Measurements from ENCODE around the gene GTF3C4. TPM values are rescaled to one million over a fixed set of nuclear protein-coding genes. Genes with fewer than 3 reads are reported as not detected.

GTF3C4 gene
- total and polyA plus RNA-seq, 2 of the 13 experiments (the other 11 are each of a cell fraction or from before 2014, with no cell fraction given), result 2.6 to 12.9 TPM

DNA sequence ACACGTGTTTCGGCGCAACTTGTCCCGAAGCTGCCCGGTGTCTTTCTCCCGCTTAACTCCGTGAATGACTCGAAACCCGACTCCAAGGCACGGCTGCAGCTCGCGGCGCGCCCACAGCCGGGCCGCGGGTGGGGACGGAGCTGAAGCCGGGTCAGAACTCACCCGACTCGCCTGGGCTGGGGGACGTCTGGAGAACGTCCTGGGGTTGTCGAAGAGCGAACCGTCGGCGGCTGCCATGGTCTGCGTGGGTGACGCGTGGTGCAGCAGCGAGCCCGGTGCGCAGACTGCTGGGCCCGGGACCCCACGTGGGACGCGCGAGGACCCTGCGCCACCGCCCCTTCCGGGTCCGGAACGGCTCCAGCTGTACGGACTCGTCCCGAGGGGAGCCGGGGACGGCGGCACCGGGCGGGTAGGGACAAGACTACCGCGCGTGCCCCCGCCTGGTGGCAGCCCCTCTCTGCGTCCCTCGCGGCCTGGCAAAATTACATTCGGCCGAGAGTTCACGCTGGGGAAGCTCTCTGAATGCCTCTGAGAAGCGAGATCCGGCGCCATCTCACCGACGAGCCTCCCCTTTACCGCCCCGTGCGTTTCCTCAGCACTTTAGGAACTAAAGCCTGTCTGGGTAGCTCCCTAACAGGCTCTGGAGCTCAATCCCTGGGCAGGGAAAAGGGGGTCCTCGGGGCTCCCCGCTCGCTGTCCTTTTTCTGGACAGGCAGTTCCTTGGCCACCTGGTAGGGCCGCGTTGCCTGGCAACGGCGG, 387 bp upstream of the GTF3C4 start, which contains the start of gene DDX31 (continued):
- TF ChIP-seq, protein P1, sequence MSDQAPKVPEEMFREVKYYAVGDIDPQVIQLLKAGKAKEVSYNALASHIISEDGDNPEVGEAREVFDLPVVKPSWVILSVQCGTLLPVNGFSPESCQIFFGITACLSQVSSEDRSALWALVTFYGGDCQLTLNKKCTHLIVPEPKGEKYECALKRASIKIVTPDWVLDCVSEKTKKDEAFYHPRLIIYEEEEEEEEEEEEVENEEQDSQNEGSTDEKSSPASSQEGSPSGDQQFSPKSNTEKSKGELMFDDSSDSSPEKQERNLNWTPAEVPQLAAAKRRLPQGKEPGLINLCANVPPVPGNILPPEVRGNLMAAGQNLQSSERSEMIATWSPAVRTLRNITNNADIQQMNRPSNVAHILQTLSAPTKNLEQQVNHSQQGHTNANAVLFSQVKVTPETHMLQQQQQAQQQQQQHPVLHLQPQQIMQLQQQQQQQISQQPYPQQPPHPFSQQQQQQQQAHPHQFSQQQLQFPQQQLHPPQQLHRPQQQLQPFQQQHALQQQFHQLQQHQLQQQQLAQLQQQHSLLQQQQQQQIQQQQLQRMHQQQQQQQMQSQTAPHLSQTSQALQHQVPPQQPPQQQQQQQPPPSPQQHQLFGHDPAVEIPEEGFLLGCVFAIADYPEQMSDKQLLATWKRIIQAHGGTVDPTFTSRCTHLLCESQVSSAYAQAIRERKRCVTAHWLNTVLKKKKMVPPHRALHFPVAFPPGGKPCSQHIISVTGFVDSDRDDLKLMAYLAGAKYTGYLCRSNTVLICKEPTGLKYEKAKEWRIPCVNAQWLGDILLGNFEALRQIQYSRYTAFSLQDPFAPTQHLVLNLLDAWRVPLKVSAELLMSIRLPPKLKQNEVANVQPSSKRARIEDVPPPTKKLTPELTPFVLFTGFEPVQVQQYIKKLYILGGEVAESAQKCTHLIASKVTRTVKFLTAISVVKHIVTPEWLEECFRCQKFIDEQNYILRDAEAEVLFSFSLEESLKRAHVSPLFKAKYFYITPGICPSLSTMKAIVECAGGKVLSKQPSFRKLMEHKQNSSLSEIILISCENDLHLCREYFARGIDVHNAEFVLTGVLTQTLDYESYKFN (CRISPR knock-in tag; conservative IDR thresholded peaks at IDR 0.05), result no peak; the same call in 1 of the 2 replicates
- TF ChIP-seq ZBTB1 (CRISPR knock-in tag; IDR thresholded peaks at IDR 0.05; ENCODE audit: borderline replicate concordance), result no peak
- TF ChIP-seq SNAPC2 (CRISPR knock-in tag; IDR thresholded peaks at IDR 0.05), result no peak
- peak; percentile 96; the same call in 1 of the 2 replicates for TF ChIP-seq GLI4 (CRISPR knock-in tag; IDR thresholded peaks at IDR 0.05; ENCODE audit: borderline replicate concordance)
- TF ChIP-seq ZNF790 (CRISPR knock-in tag; IDR thresholded peaks at IDR 0.05; ENCODE audit: borderline replicate concordance), result peak; percentile 50; the same call in 1 of the 2 replicates
- TF ChIP-seq CHD4 (IDR thresholded peaks at IDR 0.05; ENCODE audit: borderline replicate concordance, low read length), result no peak
- TF ChIP-seq ZMAT3 (CRISPR knock-in tag; conservative IDR thresholded peaks at IDR 0.05), result peak; percentile 61; the same call in 1 of the 2 replicates
- peak; percentile 96 for TF ChIP-seq ZFYVE20 (CRISPR knock-in tag; IDR thresholded peaks at IDR 0.05; ENCODE audit: borderline replicate concordance, low read depth)
- no peak for TF ChIP-seq ZNF644 (CRISPR knock-in tag; IDR thresholded peaks at IDR 0.05; ENCODE audit: low read depth)
- peak; percentile 93 for TF ChIP-seq ARNT2 (CRISPR knock-in tag; IDR thresholded peaks at IDR 0.05; ENCODE audit: low read depth)
- TF ChIP-seq STAT5B (CRISPR knock-in tag; IDR thresholded peaks at IDR 0.05), result 0 out of 2 replicates have a peak, but pooled peaks have one; percentile 34
- no peak for TF ChIP-seq ZMYM3 (CRISPR knock-in tag; IDR thresholded peaks at IDR 0.05)
- TF ChIP-seq, protein P2, sequence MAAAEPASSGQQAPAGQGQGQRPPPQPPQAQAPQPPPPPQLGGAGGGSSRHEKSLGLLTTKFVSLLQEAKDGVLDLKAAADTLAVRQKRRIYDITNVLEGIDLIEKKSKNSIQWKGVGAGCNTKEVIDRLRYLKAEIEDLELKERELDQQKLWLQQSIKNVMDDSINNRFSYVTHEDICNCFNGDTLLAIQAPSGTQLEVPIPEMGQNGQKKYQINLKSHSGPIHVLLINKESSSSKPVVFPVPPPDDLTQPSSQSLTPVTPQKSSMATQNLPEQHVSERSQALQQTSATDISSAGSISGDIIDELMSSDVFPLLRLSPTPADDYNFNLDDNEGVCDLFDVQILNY (CRISPR knock-in tag; conservative IDR thresholded peaks at IDR 0.05), result no peak; the same call in 1 of the 2 replicates
- peak; percentile 99 for TF ChIP-seq KLF13 (CRISPR knock-in tag; IDR thresholded peaks at IDR 0.05)
- TF ChIP-seq SOX6 (IDR thresholded peaks at IDR 0.05), result no peak
- TF ChIP-seq SOX6 (CRISPR knock-in tag; IDR thresholded peaks at IDR 0.05), result peak; percentile 41
- 0 out of 2 replicates have a peak, but pooled peaks have one; percentile 20 for TF ChIP-seq TBP (CRISPR knock-in tag; IDR thresholded peaks at IDR 0.05)
- TF ChIP-seq, protein P3, sequence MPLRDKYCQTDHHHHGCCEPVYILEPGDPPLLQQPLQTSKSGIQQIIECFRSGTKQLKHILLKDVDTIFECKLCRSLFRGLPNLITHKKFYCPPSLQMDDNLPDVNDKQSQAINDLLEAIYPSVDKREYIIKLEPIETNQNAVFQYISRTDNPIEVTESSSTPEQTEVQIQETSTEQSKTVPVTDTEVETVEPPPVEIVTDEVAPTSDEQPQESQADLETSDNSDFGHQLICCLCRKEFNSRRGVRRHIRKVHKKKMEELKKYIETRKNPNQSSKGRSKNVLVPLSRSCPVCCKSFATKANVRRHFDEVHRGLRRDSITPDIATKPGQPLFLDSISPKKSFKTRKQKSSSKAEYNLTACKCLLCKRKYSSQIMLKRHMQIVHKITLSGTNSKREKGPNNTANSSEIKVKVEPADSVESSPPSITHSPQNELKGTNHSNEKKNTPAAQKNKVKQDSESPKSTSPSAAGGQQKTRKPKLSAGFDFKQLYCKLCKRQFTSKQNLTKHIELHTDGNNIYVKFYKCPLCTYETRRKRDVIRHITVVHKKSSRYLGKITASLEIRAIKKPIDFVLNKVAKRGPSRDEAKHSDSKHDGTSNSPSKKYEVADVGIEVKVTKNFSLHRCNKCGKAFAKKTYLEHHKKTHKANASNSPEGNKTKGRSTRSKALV (CRISPR knock-in tag; IDR thresholded peaks at IDR 0.05), result peak; percentile 45; the same call in 1 of the 2 replicates
- TF ChIP-seq, protein P4, sequence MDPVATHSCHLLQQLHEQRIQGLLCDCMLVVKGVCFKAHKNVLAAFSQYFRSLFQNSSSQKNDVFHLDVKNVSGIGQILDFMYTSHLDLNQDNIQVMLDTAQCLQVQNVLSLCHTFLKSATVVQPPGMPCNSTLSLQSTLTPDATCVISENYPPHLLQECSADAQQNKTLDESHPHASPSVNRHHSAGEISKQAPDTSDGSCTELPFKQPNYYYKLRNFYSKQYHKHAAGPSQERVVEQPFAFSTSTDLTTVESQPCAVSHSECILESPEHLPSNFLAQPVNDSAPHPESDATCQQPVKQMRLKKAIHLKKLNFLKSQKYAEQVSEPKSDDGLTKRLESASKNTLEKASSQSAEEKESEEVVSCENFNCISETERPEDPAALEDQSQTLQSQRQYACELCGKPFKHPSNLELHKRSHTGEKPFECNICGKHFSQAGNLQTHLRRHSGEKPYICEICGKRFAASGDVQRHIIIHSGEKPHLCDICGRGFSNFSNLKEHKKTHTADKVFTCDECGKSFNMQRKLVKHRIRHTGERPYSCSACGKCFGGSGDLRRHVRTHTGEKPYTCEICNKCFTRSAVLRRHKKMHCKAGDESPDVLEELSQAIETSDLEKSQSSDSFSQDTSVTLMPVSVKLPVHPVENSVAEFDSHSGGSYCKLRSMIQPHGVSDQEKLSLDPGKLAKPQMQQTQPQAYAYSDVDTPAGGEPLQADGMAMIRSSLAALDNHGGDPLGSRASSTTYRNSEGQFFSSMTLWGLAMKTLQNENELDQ (CRISPR knock-in tag; IDR thresholded peaks at IDR 0.05; ENCODE audit: borderline replicate concordance), result 0 out of 2 replicates have a peak, but pooled peaks have one; percentile 53
- TF ChIP-seq TCF7L2 (IDR thresholded peaks at IDR 0.05; ENCODE audit: low read depth, low read length), result no peak
